ENCODE measurements around the gene MICALL2.

Gene MICALL2

GRCh38 chr7:1457949-1458682, 1.2 kb downstream of the MICALL2 start:
- peak overlapping the region; percentile 74 for H3K4me3 ChIP-seq (ENCODE audit: low read depth, low read length)
- in situ Hi-C loops (cut with HindIII; ENCODE audit: low sequenced_read_pairs) = no loop called here
- DNase-seq (ENCODE audit: low read depth, low spot score) = no peak
- no peak for TF ChIP-seq CTCF (IDR thresholded peaks at IDR 0.05; ENCODE audit: low read depth, low read length)

- in situ Hi-C loops (cut with HindIII; ENCODE audit: low sequenced_read_pairs) = no loop called here
- TF ChIP-seq CTCF (IDR thresholded peaks at IDR 0.05; ENCODE audit: low read depth, low read length) = no peak
- H3K4me3 ChIP-seq (ENCODE audit: low read depth, low read length) = peak overlapping the region; percentile 74
- no peak for DNase-seq (ENCODE audit: low read depth, low spot score)
These were observed 2.0 kb downstream of the MICALL2 start for GRCh38 chr7:1457059-1457948.

DNA sequence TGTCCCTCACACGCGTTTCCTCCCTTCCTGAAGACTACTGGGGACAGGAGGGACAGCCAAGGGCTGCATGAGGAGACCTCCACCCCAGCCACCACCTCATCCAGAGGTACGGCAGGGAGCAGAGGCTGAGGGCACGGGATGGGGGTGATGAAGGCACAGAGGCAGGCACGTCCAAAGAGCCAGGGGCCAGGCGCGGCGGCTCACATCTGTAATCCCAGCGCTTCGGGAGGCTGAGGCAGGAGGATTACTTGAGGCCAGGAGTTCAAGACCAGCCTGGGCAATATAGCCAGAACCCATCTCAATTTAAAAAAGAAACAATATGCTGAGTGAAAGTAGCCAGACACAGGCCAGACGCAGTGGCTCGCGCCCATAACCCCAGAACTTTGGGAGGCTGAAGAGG, 3.3 kb downstream of the MICALL2 start:
- in situ Hi-C loops (cut with HindIII; ENCODE audit: low sequenced_read_pairs) = no loop called here
- no peak overlapping the region for H3K4me3 ChIP-seq (ENCODE audit: low read depth, low read length)
- no peak for DNase-seq (ENCODE audit: low read depth, low spot score)
- no peak for TF ChIP-seq CTCF (IDR thresholded peaks at IDR 0.05; ENCODE audit: low read depth, low read length)

- TF ChIP-seq CTCF (IDR thresholded peaks at IDR 0.05; ENCODE audit: low read depth, low read length) = no peak
- H3K4me3 ChIP-seq (ENCODE audit: low read depth, low read length) = no peak overlapping the region
- DNase-seq (ENCODE audit: low read depth, low spot score) = no peak
- in situ Hi-C loops (cut with HindIII; ENCODE audit: low sequenced_read_pairs) = no loop called here
These were observed 3.9 kb downstream of the MICALL2 start for GRCh38 chr7:1455241-1455939.

- no peak overlapping the region for H3K4me3 ChIP-seq (ENCODE audit: low read depth, low read length)
- no peak for TF ChIP-seq CTCF (IDR thresholded peaks at IDR 0.05; ENCODE audit: low read depth, low read length)
- no peak for DNase-seq (ENCODE audit: low read depth, low spot score)
- in situ Hi-C loops (cut with HindIII; ENCODE audit: low sequenced_read_pairs) = no loop called here
These were observed 4.7 kb downstream of the MICALL2 start for GRCh38 chr7:1454542-1454941.

DNA sequence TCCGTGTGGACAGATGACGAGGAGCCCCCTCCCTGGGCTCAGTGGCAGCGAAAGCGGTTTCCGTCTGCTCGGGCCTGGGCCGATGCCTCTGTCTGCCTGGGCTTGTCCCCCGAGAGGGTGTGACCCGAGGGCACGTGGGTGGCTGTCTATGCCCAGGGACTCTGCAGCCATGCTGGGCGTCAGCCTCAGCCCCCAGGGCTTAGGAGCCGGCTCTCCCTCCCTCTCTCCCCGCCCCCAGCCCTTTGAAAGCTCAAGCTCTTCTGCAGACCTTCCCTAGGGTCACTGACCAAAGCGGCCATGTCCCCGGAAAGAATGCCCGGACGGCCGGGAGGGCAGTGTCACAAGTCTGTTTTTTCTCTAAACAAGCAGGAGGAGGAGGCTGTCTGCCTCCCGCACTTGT, 7.1 kb downstream of the MICALL2 start:
- no peak overlapping the region for H3K4me3 ChIP-seq (ENCODE audit: low read depth, low read length)
- TF ChIP-seq CTCF (IDR thresholded peaks at IDR 0.05; ENCODE audit: low read depth, low read length) = no peak
- in situ Hi-C loops (cut with HindIII; ENCODE audit: low sequenced_read_pairs) = no loop called here
- no peak for DNase-seq (ENCODE audit: low read depth, low spot score)

All from astrocyte of the spinal cord (primary cell).